GM19397 (cell line): ENCODE data around the gene PRDM10.
"Not testable (repeated sequence)": the region's sequence is repeated elsewhere in the genome, so short reads cannot be mapped to it uniquely, and the experiment has no call there.

Experiments used
- ATAC-seq: cut with Tn5 transposase; IDR thresholded peaks from one replicate; pipeline ENCODE4 v1.9.1; 2021; ENCODE audit warnings: mild to moderate bottlenecking, moderate library complexity; ENCODE audit not compliant: unreplicated experiment

The PRDM10 gene

DNA sequence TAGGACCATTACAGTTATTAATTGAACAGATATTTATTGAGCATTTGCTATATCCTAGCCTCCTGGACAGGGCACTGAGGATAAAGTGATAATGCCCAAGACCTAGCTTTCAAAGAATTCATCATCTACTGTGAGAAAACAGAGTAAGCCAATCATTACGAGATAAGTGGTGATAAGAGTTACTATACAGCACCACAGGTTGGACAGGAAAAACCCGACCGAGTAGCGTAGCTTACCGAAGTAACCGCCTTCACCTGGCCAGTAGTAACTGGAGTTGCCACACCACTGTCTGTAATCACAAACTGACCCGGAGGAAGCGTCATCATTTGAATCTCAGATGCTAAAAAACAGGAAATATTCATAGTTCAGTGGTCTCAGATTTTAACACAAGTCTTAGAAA, 97.2 kb downstream of the PRDM10 start:
- ATAC-seq: no peak

DNA sequence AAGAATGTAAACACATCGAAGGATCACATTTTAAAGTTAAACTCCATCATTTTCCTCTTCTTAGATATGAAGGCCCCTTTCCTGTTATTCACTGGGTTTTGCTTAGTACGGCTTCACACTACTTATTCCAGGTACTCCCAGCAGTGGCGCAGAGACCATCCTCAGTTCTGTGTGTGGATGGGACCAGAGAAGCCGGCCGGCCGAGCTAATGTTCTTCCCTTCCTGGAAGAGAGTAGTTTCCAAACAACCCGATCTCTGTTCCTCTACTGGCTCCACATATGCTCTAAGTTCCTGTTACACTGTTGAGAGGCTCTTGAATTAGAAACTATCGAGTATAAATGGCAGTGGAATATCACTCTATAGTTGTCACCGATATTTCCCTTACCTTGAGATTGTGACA, 106.6 kb downstream of the PRDM10 start:
- no peak for ATAC-seq

DNA sequence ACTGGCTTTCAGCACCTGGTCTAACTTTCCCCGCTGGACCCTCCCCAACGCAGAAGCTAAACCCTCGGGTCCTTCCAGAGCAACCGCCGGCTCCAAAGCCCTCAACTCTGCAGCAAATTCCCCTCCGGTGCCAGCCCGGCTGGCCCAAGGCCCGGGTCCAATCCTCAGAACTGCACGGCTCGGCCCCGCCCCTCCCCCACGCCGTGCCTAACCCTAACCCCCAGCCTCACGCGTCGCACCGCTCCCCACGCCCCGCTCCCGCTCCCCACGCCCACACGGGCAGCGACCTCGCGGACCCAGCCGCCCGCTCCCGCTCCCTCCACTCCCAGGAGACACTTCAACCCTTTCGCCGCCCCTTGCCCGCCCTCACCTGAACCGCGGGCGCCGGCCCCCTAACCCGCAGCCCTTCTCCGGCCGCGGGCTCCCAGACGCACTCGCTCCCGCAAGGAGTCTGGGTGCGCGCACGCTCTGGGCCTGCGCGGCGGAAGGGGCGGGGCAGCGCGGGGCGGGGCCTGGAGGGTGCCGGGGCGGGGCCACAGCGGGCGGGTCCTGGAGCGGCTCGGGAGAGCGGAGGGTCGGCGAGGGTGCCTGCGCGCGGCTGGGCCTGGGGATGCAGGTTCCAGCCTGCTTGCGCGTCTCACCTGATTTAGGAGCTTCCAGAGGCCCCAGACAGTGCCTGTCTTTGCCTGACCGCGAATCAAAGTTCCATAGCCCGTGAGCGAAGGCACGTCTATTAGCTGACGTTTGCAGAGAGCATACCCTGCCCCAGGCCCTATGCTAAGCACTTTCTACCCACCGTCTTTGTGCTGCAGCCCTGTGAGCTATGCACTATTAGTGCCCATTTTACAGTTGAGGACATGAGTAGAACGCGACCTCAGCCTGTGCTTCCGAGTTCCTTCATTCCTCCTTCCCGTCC, 107.3 kb downstream of the PRDM10 start, which contains the start of gene NFRKB:
NFRKB (minus strand) TSS at position 453 of the 916 bp plus-strand sequence. CDS start 2,729 bp downstream, outside the sequence.
- ATAC-seq: peak; percentile 96

DNA sequence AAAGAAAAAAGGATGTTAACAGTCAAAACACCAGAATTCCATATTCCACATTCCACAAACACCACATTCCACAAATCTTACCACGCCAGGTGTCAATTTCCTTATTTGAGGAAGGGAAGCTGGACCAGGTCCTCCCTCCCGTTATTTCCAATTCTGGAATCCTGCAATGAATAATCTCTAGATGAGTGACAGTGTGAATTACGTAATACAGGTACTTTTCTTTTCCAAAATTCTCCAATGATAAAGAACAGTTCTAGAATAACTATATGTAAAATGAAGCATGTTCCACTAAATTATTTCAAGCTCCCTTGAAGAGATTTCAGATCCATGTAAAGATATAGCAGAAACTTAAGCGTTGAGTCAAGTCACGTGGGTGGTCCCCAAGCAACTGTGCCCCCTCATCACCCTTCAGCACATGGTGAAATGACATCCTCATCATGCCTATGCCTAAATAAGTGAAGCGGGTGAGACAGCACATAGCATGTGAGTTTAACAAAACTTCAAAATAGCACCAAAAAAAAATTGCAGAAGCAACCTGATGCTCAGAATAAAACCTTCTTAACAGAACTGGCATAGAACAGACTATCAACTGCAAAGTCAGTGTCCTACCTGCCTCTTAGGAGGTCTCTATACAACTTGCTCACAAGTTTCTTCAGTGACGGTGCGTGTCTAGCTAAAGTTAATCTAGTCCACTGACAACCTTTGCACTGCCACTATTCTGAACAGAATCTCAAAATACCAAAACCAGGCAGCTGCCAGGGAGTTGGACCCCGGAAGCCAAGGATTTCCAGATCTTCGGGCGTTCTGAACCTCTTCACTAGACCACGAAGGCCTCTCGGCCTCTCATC, 108.1 kb downstream of the PRDM10 start:
- no peak for ATAC-seq

DNA sequence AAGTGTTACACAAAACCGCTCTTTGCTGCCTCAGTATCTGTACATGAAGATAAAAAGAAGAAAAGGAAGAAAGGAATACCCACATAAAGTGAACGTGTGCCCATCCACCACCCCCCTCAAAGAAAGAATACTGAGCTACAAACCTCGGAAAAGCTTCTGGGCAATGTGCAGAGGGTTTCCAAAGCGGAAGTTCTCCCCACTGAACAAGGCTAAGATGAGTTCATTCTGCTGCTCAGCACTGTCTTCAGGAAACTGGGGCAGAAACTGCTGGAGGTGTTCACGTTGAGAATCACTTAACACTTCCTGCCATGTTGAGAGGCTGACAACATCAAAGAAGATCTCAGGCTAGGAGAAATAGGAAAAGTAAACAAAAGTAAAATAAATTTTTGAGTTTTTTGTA, 114.2 kb downstream of the PRDM10 start:
- no peak for ATAC-seq

DNA sequence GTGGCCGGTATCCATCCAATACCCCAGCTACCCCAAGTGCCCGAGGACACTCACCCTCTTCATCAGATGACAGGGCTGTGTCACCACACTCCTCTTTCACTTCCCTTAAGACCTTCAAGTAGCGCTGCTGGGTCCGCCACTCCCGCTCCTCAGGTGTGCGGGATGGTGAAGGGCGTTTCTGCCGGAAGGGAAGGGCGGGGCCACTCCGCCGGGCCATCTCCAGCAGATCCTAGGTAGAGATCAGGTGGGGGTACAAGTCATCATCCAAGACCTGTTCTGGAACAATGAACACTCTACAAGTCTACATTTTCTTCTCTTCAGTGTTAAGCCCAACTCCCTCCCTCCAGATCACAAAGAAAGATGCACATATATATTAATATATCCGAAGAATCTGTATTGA, 117.3 kb downstream of the PRDM10 start:
- ATAC-seq: no peak

DNA sequence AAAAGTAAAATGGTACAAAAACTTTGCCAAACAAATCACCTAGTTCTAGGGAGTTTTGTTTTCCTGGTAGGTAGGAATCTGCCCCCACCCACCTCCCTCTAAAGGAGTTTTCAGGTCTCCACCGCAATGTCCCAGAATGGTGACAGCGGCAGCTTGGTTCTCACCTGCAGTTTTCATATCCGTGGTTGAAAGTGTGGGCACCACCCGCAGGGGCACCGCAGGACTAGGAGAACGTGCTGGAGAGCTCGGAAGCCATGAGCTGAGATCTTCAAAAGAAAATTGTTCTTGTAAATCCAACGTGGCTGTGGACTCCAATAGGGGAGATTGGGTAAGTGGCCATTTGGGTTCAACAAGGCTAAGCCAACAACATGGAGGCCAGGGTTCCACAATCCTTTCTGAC, 118.1 kb downstream of the PRDM10 start:
- ATAC-seq: no peak

DNA sequence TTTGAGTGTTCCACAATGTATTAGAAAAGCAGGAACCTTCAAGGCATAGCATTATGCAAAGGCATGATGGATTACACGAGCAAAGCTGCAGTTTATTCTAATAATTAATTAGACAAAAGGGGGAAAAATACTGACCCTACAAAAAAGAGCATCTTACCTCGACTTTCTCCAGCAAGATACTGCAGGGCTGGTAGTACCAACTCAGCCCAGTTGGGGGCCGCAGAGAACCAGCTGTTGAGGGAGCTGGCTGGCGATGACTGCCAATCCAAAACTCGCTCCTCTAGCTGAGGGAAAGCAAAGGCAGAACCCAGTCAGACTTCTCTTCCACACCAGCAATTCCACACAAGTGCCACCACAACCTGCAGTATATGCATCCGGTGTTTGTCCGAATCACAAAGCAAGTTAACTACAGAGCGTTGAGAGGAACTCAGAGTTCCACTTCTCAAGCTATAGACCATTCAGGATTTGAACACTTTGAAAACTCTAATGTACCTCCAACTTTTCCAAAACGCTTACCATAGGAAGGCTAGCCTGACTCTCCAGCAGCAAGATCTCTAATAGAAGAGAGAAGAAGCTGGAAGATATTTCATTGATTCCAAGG, 121.0 kb downstream of the PRDM10 start:
- ATAC-seq: no peak

DNA sequence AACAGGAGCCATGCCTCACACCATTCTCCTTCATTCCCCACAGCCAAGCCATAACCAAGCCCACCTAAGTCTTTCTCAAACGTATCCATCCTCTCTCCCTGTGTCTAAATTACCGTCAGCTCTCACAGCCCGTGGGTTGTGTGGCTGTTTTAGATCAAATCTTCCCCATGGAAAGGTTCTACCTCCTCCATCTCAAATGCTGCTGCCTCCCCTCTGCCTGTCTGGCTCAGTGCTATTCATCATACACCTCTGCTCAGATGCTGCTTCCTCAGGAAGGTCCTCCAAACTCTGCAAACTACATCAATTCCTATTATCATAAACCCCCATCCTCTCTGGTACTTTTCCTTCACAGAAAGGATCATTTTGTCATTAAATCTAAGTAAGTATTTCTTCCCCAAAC, 122.3 kb downstream of the PRDM10 start:
- ATAC-seq: no peak

DNA sequence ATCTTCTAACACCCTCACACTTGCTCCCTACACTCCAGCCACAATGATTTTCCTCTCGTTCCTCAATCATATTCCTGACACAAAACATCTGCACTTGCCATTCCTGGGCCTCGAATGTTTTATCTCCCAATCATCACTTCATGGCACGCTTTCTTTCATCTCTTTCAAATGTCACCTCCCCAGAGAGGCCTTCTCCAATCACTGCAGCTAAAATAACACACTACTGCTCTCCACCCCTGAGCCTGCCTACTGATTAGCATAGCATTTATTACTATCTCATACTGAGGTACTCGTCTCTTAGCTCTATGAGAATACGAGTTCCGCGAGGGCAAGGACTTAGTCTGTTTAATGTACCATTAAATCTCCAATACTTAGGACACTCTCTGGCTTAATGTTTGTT, 130.7 kb downstream of the PRDM10 start:
- no peak for ATAC-seq

DNA sequence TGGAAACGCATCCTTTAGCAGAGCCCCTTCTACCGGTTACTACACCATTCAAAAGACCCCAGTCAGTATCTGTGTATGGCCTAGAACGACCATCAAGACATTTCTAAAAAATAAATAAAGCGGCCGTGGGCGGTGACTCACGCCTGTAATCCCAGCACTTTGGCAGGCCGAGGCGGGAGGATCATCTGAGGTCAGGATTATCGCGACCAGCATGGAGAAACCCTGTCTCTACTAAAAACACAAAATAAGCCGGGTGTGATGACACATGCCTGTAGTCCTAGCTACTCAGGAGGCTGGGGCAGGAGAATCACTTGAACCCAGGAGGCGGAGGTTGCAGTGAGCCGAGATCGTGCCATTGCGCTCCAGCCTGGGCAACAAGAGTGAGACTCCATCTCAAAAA, 134.0 kb downstream of the PRDM10 start:
- not testable (repeated sequence) for ATAC-seq

DNA sequence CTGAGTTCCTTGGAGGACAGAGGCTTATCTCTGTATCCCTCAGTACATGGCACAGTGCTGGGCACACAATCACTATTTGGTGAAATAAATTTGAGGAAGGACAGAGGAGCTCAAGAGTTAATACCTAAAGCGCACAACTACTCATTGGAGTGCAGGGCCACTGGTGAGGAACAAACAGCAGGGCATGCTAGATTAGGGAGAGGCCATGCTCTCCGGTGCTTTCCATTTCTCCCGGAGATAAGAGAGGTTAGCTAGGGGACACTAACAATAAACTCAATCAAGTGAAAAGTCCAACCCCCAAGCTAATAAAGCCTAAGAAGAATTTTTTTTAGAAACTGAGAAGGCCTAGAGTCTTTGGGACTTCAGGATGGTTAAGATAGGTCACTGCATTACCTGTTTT, 136.3 kb downstream of the PRDM10 start:
- ATAC-seq: no peak

DNA sequence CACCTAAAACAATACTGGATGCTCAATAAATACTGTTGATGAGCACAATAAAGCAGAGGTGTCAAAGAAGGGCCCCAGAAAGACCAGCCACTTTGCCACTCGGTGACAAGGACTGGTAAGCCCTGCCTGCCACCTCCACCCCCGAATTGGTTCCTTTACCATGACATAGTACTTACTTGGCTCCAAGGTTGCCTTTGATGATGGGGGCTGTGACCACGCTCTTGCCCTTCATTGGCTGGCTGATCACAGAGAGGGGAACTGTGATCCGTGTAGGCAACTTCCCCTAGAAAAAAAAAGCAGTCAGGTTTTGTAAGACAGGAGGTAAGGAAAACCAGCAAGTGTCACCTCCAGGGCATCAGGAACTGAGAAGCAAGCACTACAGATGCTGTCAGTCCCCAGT, 136.9 kb downstream of the PRDM10 start:
- no peak for ATAC-seq

DNA sequence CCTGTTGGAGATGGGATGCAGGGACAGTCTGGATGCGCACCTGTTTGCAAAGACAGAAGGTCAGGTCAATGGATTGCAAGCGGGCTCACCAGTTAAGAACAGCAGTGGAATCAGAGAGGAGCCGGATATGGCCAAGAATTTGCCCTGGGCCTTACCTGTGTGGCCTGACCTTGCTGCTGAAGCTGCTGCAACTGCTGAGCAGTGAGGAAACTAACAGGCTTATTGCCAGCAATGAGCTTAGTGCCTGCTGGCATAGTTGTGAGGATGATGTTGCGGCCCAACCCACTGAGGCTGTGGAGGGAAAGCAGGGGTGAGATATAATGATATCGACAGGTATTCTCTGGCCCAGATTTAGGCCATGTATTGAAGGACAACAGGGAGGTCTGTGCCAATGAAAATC, 137.8 kb downstream of the PRDM10 start:
- no peak for ATAC-seq

DNA sequence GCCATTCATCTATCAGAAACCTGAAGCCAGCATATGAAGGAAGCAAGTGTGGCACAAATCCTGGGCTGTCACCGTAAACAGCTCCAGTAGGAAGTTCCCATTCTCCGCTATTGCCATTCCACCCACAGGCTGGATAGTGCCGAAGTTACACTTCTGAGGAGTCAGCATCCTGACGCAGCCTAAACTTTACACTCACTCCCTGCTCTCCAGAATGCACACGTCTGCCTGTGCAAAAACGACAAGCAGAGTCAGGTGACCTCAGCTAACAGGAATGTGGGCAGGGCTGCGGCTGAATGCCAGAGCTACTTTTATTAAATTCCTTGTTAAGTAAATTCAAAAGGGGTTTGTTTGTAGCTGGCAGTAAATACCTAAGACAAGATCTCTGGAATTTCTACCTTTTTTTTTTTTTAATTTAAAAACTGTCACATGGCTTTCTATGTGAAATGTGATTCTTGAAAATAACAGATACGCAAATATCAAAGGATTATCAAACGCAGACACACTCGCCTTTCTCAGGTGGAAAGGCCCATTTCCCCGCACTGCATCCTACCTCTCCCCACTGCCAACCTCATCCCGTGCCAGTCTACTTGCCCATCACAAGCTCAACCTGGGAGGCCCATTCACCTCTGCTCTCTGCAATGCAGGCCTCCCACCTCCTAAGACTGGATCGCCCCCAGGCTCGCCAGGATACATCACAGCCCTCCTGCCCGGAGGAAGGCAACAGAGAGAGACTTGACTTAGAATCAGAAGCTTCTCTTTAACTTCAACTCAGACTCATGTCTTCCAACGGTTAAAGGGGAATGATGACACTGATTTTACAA, 140.7 kb downstream of the PRDM10 start:
- ATAC-seq: no peak

DNA sequence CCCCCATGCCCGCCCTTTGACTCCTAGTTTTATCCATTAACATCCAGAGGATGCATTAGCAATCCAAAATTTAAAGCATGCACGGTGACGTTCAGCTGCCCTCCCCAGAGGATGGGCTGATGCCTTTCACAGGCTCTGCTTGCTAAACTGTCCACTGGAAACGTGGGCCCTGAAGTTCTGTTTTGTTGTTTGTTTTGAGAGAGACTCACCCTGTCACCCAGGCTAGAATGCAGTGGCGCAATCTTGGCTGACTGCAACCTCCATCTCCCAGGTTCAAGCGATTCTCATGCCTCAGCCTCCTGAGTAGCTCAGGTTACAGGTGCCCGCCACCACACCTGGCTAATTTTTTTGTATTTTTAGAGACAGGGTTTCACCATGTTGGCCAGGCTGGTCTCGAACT, 146.6 kb downstream of the PRDM10 start:
- ATAC-seq: no peak

DNA sequence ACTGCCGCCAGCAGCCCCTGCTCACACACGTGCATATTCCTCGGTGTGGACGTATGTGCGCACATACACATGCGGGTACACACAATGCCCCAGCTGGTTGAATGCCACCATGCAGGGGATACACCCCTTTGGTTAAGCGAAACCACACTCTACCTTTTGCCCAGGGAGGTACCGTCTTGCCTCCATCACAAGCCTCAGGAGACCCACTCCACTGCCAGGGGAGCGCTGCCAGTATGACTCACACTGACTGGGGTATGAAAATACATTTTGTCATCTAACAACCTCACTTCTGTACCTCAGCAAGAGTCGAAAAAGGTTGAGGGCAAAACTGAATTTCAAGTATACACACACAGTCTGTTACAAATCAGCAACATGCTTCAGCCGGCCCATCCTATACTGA, 147.5 kb downstream of the PRDM10 start:
- no peak for ATAC-seq

DNA sequence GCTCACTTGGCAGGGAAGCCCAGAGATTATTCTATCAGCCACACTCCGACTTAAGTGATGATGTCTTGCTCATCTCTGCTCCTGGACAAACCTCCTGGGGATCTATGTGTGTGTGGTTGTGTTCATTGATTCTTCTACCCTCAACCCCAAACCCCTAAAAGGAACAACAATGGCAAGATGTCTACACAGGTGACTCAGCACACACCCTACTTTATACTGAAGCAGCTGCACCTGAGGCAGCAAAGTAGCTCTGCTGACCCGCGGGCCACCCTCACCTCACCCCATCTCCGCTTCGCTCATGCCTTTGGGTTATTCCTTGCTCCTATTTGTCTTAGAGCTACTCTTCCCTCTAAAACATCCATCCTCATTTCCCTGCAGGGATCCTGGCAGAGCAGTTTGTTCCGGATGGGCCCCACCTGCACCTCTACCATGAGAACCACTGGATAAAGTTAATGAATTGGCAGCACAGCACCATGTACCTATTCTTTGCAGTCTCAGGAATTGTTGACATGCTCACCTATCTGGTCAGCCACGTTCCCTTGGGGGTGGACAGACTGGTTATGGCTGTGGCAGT, 148.3 kb downstream of the PRDM10 start:
- no peak for ATAC-seq

DNA sequence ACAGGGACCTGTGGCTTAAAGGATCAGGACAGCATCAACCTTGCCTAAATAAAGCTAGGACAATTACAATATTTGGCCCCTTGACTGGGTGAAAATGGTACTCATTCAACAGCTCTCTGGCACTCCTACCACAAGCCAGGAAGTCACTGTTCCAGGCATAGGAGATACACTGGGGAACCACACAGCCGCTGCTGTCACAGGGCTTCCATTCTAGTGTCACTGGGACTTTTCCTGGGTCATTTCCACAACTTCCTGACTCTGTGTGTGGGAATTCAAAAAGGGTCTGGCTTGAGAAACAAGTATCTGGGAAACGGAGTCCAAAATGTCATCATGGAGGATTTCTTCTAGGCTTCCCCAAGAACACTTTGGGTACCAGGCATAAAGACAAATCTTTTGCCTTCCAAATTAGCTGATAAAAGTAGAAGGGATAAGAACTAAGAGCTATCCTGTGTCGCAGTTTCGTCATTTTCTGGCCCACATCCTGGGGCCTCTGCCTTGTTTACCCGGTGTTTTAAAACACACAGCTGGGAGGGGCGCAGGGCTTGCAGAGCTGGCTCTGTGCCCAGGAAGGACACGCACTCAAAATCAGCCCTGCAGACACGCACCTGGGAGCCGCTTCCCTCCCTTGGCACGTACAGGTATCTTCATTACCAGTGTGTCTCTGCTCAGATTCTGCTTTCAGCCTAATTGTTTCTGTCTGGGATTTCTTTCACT, 149.0 kb downstream of the PRDM10 start:
- no peak for ATAC-seq
